GM12891 (cell line): ENCODE results near the gene PGD.

Source experiments
- DNase-seq: peaks from one replicate; pipeline ENCODE4 v3.0.0; 2011; ENCODE audit warnings: low spot score; ENCODE audit not compliant: insufficient read length
- FAIRE-seq: peaks from 2 replicates; lab custom pipeline; 2011; peaks lifted over from hg19 to GRCh38; lab: Jason Lieb, UNC
- PAX5 ChIP-seq: IDR thresholded peaks from 2 replicates; pipeline ENCODE4 v1.6.1; 2011; ENCODE audit warnings: low read length, moderate library complexity, mild to moderate bottlenecking; ENCODE audit not compliant: insufficient read depth, severe bottlenecking
- POLR2A ChIP-seq: IDR thresholded peaks from 2 replicates; pipeline ENCODE4 v1.6.1; 2011; ENCODE audit warnings: low read depth, low read length, control low read depth
- POLR2AphosphoS5 ChIP-seq: IDR thresholded peaks from 2 replicates; pipeline ENCODE4 v1.6.1; 2011; ENCODE audit warnings: low read depth, low read length, control low read depth
- POU2F2 ChIP-seq: IDR thresholded peaks from 2 replicates; pipeline ENCODE4 v1.6.1; 2011; ENCODE audit warnings: low read depth, mild to moderate bottlenecking, control low read depth, low read length, moderate library complexity
- SPI1 ChIP-seq: IDR thresholded peaks from 2 replicates; pipeline ENCODE4 v1.6.1; 2011; ENCODE audit warnings: low read depth, low read length, control low read depth
- TAF1 ChIP-seq: IDR thresholded peaks from 2 replicates; pipeline ENCODE4 v1.6.1; 2011; ENCODE audit warnings: low read depth, low read length, control low read depth

The PGD gene

DNA sequence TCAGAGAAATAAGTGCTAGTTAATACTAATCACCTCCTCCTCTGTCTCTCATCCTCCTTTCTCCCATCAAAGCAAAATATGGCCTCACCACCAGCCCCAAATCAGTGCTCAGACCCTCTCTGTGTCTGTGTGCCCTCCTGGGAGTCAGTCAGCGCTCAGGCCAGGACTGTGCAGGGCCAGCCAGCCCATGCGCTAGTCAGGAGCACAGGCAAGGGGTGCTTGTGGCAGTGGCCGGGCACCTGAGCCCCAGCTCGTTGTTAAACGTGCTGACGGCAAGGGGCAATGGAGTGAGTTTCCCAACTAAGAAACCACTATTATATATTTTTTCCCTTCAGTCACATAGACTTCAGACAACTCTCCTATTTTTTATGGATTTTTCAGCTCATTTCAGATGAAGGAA, 19.2 kb upstream of the PGD start:
- FAIRE-seq = no peak
- TF ChIP-seq POLR2A = no peak
- no peak for TF ChIP-seq TAF1
- no peak for TF ChIP-seq SPI1
- no peak for TF ChIP-seq POLR2AphosphoS5
- TF ChIP-seq PAX5 = no peak
- TF ChIP-seq POU2F2 = no peak
- DNase-seq = no peak

DNA sequence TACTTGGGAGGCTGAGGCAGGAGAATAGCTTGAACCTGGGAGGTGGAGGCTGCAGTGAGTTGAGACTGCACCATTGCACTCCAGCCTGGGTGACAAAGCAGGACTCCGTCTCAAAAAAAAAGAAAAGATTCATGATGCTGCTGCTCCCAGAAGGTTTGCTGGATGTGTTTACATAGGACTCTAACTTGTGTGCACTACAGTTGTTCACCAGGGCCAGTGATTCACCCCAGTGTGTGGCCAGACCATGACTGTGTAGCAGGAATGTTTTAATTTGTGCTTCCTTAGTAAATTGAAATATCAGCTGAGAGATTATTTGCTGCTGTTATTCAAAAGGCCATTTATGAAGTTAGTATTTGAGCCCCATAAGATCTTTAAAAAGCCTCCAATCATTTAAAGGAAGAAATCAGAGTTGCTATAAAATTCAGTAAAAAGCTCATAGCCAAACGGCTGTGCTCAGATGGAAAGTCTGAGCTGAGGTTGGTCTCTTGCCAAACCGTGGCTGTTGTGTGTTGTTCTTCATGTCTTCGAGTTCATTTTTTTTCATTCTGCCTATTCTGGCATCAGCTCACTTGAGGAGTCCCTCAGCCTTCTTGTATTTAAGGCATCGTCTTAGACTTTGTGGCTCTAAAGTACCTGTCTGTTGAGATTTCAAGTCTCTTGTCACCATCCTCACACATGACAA, 18.1 kb upstream of the PGD start:
- FAIRE-seq = no peak
- TF ChIP-seq POLR2AphosphoS5 = no peak
- no peak for TF ChIP-seq PAX5
- TF ChIP-seq POU2F2 = no peak
- TF ChIP-seq POLR2A = no peak
- no peak for TF ChIP-seq SPI1
- no peak for DNase-seq

GRCh38 chr1:10383630-10384029, 15.2 kb upstream of the PGD start:
- TF ChIP-seq POLR2A = no peak
- no peak for TF ChIP-seq TAF1
- no peak for TF ChIP-seq PAX5
- TF ChIP-seq POLR2AphosphoS5 = no peak
- no peak for TF ChIP-seq SPI1
- no peak for TF ChIP-seq POU2F2
- DNase-seq (no peak), FAIRE-seq (no peak)

- FAIRE-seq (no peak), DNase-seq (no peak)
- TF ChIP-seq TAF1 (no peak), SPI1 (no peak), PAX5 (no peak), POLR2A (no peak), POU2F2 (no peak), POLR2AphosphoS5 (no peak)
These were observed 14.6 kb upstream of the PGD start for GRCh38 chr1:10384219-10384618.

DNA sequence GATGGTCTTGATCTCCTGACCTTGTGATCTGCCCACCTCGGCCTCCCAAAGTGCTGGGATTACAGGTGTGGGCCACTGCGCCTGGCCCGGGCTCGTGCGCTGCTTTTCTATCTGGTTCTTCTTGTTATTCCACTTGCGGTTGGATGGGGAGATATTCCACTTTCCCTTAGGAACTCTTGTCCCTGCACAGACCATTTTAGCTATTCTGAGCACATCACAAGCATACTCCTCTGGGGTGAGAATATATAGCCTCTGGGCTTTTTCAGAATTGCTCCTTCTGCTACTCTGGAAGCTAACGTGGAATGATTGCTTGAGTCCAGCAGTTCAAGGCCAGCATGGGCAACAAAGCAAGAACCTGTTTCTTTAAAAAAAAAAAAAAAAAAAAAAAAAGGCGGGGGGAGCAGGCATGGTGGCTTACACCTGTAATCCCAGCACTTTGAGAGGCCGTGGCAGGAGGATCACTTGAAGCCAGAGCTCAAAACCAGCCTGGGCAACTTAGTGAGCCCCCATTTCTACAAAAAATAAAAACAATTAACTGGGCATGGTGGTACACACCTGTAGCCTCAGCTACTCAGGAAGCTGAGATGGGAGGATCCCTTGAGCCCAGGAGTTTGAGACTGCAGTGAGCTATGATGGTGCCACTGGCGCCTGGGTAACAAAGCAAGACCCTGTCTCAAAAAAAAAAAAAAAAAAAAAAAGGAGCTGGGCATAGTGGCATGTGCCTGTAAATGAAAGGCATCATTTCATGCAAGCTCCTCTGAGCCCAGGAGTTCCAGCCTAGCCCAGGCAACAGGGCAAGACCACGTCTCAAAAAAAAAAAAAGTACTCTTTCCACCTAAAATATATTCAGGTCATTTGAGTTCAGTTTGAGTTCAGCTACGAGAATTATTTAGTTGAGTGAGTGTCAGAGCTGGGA, 11.8 kb upstream of the PGD start:
- no peak for TF ChIP-seq PAX5
- no peak for TF ChIP-seq POU2F2
- no peak for TF ChIP-seq TAF1
- no peak for TF ChIP-seq SPI1
- no peak for TF ChIP-seq POLR2A
- TF ChIP-seq POLR2AphosphoS5 = no peak
- FAIRE-seq (no peak), DNase-seq (no peak)

DNA sequence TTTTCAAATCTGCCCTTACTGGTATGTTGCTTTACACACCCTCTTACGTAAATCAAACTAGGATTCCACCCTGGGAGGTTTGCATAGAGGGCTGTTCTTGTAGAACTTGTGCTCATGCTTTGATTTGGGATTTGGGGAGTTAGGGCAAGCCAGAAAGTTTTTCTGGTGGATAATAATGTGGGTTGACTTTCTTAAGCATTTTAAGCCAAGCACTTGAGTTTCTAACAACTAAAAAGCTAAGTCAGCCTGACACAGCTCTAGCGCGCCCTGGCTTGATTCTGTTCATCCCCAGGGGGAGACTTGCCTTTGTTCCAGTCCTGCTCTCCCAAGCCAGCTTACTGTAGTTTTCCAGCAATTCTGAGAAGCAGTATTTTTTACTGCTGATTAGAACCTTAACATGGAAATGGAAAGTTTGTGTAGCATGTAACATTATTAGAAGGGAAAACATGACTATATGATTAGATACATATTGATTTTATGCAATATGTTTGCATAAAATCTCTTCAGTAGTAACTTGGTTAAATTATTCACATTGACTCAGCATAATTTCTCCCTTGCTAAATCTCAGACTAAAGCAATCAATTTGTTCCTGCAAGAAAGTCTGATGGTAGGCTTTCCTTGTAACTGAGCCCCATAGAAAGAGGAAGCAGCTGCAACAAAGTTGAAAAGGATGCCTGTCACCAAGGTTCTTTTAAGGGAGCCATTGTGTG, 11.0 kb upstream of the PGD start:
- no peak for TF ChIP-seq PAX5
- peak; percentile 59; the same call in 1 of the 2 replicates for TF ChIP-seq SPI1
- peak; percentile 28 for DNase-seq
- FAIRE-seq = no peak

DNA sequence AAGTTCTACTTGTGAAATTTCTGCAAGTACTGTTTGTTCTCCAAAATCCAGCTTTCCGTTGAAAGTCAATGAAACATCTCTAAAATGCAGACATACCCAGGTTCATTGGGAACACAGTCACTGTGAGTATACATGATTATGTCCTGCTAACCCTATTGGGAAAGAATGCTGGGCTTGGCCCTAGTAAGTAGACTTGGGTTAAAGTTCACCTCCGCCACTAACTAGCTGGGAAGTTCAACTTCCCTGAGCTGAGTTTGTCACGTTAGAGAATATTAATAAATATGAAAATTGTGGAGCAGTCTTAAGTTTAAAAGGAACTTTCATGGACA, 10.5 kb upstream of the PGD start:
- FAIRE-seq (no peak), DNase-seq (no peak)
- TF ChIP-seq SPI1 (no peak), PAX5 (no peak), POLR2A (no peak), POLR2AphosphoS5 (no peak), POU2F2 (no peak), TAF1 (no peak)

- no peak for FAIRE-seq
- DNase-seq = no peak
- TF ChIP-seq TAF1 (no peak), POLR2AphosphoS5 (no peak), POLR2A (no peak), POU2F2 (no peak), PAX5 (no peak), SPI1 (no peak)
These were observed 9.4 kb upstream of the PGD start for GRCh38 chr1:10389271-10389973.

GRCh38 chr1:10396870-10397269, 2.0 kb upstream of the PGD start:
- DNase-seq (no peak), FAIRE-seq (no peak)
- TF ChIP-seq SPI1 (no peak), PAX5 (no peak), POU2F2 (no peak), TAF1 (no peak), POLR2AphosphoS5 (no peak), POLR2A (no peak)
